HL-60 (cell line): ENCODE data around the gene TMEM245.

Experiments used
- DNase-seq, 2 experiments: peaks; one replicate each; pipeline ENCODE4 v3.0.0-alpha.2; 2010 to 2020; ENCODE audit warnings: low read depth in 1 of 2, low spot score in 1 of 2
- H3K27ac ChIP-seq: fragments of 250-450 bp; sonication (Bioruptor Pico); replicated peaks from 2 replicates; pipeline ENCODE4 v1.5.1; 2020; ENCODE audit warnings: mild to moderate bottlenecking, moderate library complexity
- H3K27me3 ChIP-seq: fragments of 250-450 bp; sonication (Bioruptor Pico); 2 replicates; pipeline ENCODE4 v1.5.1; 2021; ENCODE audit warnings: mild to moderate bottlenecking, moderate library complexity; ENCODE audit not compliant: insufficient read depth, poor library complexity, severe bottlenecking
- H3K4me3 ChIP-seq: replicated peaks from 2 replicates; pipeline ENCODE4 v1.5.1; 2011; ENCODE audit warnings: mild to moderate bottlenecking, control low read depth, low read length; ENCODE audit not compliant: insufficient read depth
- GABPA ChIP-seq: IDR thresholded peaks from 2 replicates; pipeline ENCODE4 v1.6.1; 2012; ENCODE audit warnings: low read depth
- POLR2AphosphoS5 ChIP-seq: IDR thresholded peaks from 2 replicates; pipeline ENCODE4 v1.6.1; 2012; ENCODE audit warnings: low read depth
- SPI1 ChIP-seq: IDR thresholded peaks from 2 replicates; pipeline ENCODE4 v1.6.1; 2012; ENCODE audit warnings: low read depth, mild to moderate bottlenecking, borderline replicate concordance
- TF ChIP-seq, protein P1 (sequence below): IDR thresholded peaks from one replicate; pipeline ENCODE4 v1.5.1; 2011; ENCODE audit warnings: low read length, control low read depth, inconsistent platforms; ENCODE audit not compliant: insufficient read depth
- TF ChIP-seq, protein P2 (sequence below): IDR thresholded peaks from 2 replicates; pipeline ENCODE4 v1.6.1; 2012; ENCODE audit warnings: low read depth; ENCODE audit not compliant: insufficient replicate concordance

The TMEM245 gene

DNA sequence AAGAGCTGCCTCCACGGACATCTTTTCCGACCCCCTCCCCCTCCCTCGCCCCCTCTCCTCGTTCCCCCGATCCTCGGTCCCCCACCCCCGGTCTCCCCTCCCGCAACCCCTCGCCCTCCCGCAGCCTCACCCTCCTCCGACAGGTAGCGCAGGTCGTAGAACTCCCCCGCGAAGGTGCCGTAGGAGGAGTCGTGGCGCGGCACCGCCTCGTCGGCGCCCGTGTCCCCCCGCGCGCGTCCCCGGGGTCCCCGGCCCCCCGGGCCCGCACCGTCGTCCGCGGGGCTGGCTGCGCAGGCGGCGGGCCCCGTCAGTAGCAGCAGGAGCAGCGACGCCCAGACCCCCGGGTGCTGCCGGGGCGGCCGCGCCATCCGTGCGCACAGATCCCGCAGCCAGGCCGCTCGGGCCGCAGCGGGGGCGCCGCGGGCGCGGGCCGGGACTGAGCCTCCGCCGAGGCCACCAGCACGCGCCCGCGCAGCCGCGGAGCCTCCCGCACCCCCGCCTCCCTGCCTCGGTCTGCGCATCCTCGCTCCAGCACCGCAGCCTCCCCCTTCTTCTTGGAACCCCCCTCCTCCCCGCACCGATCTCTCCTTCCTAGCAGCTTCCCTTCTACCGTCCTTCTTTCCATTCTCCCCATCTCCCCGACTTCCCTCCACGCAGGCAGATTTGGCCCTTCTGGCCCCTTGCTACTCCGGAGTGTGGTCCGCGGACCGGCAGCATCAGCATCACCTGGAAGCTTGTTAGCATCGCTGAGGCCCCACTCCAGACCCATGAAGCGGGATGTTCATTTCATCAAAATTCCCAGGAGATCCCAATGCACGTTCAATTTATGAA, 47.2 kb upstream of the TMEM245 start, which contains the start of gene FRRS1L:
Gene FRRS1L, minus strand, starts transcription at position 479 of the 831 bp plus-strand sequence. Its CDS starts 111 bp downstream, at position 368.
- H3K27me3 ChIP-seq, result peaks cover 19% of the 10 kb centered on the region
- DNase-seq, result no peak
- no peak for TF ChIP-seq POLR2AphosphoS5
- TF ChIP-seq, protein P1, sequence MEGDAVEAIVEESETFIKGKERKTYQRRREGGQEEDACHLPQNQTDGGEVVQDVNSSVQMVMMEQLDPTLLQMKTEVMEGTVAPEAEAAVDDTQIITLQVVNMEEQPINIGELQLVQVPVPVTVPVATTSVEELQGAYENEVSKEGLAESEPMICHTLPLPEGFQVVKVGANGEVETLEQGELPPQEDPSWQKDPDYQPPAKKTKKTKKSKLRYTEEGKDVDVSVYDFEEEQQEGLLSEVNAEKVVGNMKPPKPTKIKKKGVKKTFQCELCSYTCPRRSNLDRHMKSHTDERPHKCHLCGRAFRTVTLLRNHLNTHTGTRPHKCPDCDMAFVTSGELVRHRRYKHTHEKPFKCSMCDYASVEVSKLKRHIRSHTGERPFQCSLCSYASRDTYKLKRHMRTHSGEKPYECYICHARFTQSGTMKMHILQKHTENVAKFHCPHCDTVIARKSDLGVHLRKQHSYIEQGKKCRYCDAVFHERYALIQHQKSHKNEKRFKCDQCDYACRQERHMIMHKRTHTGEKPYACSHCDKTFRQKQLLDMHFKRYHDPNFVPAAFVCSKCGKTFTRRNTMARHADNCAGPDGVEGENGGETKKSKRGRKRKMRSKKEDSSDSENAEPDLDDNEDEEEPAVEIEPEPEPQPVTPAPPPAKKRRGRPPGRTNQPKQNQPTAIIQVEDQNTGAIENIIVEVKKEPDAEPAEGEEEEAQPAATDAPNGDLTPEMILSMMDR, result no peak
- no peak for TF ChIP-seq GABPA
- TF ChIP-seq SPI1, result no peak
- TF ChIP-seq, protein P2, sequence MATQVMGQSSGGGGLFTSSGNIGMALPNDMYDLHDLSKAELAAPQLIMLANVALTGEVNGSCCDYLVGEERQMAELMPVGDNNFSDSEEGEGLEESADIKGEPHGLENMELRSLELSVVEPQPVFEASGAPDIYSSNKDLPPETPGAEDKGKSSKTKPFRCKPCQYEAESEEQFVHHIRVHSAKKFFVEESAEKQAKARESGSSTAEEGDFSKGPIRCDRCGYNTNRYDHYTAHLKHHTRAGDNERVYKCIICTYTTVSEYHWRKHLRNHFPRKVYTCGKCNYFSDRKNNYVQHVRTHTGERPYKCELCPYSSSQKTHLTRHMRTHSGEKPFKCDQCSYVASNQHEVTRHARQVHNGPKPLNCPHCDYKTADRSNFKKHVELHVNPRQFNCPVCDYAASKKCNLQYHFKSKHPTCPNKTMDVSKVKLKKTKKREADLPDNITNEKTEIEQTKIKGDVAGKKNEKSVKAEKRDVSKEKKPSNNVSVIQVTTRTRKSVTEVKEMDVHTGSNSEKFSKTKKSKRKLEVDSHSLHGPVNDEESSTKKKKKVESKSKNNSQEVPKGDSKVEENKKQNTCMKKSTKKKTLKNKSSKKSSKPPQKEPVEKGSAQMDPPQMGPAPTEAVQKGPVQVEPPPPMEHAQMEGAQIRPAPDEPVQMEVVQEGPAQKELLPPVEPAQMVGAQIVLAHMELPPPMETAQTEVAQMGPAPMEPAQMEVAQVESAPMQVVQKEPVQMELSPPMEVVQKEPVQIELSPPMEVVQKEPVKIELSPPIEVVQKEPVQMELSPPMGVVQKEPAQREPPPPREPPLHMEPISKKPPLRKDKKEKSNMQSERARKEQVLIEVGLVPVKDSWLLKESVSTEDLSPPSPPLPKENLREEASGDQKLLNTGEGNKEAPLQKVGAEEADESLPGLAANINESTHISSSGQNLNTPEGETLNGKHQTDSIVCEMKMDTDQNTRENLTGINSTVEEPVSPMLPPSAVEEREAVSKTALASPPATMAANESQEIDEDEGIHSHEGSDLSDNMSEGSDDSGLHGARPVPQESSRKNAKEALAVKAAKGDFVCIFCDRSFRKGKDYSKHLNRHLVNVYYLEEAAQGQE, result no peak
- no peak within 1 kb of the TSS for H3K4me3 ChIP-seq
- no peak within 1 kb of the TSS for H3K27ac ChIP-seq

DNA sequence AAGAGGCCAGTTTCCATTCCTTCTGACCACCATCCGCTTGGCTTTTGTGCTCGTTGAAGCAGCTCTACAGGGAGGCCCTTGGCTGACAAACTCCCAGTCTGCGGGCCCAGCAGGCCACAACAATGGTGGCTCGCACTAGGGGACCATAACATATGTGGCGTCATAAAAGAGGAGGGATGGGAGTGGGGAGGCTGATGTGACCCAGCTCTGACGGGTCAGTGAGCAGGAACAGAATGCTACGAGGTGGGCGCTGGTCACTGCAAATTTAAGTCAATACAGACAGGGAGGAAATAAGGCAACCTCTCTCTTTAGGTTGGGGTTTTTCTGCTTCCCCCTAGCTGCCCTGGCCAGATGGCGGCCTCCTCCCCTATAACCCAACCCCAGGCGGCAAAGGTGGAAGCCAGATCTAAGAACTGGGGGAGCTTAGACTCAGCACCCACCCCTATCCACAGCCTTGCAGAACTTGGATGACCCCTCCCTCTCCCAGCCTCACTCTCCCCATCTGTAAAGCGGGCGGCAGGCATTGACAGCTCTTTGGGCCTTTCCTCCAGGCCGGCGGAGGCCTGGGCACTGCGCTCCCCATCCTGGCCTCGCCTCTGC, 46.5 kb upstream of the TMEM245 start:
- DNase-seq, result no peak
- no peak for TF ChIP-seq POLR2AphosphoS5
- TF ChIP-seq, protein P2, result no peak
- TF ChIP-seq SPI1, result no peak
- TF ChIP-seq, protein P1, result no peak
- no peak for TF ChIP-seq GABPA
- H3K4me3 ChIP-seq, result no peak overlapping the region
- H3K27me3 ChIP-seq, result peaks cover 19% of the 10 kb centered on the region
- H3K27ac ChIP-seq, result no peak overlapping the region

DNA sequence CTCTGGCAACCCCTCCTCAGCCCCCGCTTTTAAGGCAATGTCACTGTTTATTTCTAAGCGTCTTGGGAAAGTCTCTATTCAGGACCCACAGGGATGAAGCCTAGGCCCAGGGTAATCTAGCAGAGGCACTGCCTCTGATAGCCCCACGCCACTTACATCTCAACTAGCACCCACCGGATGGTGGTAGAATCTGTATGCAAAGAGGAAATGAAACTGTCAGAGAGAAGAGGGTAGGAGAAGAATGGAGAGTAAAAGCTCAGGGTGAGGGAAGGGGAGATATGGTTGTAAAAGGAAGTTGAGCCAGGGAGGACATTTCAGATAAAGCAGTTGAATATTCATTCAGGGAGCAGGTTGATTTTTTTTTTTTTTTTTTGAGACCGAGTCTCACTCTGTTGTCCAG, 44.3 kb upstream of the TMEM245 start:
- H3K27ac ChIP-seq, result no peak overlapping the region
- no peak for DNase-seq
- peaks cover 19% of the 10 kb centered on the region for H3K27me3 ChIP-seq
- no peak overlapping the region for H3K4me3 ChIP-seq
- TF ChIP-seq, protein P1, result no peak
- TF ChIP-seq SPI1 (no peak), POLR2AphosphoS5 (no peak), GABPA (no peak)
- TF ChIP-seq, protein P2, result no peak
